HG02981 (cell line): Measurements from ENCODE around the gene MRPL58.
A peak's percentile ranks its signal among the peaks of the same experiment; 100 is the strongest.

ENCODE experiments used
- ATAC-seq: cut with Tn5 transposase; IDR thresholded peaks from one replicate; pipeline ENCODE4 v1.9.1; 2021; ENCODE audit warnings: mild to moderate bottlenecking, moderate library complexity; ENCODE audit not compliant: unreplicated experiment

MRPL58 gene

DNA sequence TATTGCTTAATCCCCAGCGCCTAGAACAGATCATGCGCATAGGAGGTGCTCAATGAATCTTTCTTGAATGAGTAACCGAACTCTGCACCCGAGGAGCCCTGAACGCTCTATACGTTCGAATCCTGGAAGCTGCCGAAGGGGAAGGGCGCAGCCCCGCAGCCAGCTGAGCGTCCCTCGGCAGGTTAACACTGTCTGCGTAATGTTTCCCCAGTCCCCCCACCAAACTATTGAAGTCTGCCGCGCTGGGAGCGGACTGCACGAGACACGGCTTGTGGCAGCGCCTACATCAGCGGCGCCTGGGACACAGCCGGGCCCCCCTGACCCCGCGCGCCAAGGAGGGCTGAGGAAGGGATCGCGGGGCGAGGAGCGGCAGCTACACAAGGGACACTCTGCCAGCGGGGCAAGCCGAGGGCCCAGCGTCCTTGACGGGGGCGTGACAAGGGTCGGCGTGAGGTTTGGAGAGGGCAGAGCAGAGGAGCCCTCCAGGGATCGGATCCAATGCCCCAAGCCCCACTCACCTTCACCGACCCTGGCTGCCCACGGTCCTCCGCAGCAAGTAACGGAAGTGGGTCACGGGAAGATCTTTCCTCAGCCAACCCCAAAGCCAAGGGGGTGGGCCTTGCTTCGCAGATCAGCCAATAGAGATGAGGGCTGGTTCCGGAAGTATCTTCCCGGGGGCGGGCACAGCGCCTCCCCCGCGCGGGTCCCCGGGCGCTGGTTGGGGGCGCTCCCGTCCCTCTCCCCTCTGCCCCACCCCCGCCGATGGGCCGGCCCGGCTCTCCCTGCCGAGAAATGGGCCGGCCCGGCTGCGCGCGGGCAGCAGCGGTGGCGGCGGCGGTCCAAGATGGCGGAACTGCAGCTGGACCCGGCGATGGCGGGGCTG is 34.2 kb downstream of the MRPL58 start, which contains the start of the genes ATP5PD and KCTD2:
ATP5PD (minus strand) TSS at position 563 of the 883 bp plus-strand sequence. CDS start 4,319 bp downstream, outside the sequence.
KCTD2 (plus strand) TSS at position 819 of the 883 bp plus-strand sequence; CDS start at position 845, 26 bp downstream.
- ATAC-seq = peak; percentile 96

DNA sequence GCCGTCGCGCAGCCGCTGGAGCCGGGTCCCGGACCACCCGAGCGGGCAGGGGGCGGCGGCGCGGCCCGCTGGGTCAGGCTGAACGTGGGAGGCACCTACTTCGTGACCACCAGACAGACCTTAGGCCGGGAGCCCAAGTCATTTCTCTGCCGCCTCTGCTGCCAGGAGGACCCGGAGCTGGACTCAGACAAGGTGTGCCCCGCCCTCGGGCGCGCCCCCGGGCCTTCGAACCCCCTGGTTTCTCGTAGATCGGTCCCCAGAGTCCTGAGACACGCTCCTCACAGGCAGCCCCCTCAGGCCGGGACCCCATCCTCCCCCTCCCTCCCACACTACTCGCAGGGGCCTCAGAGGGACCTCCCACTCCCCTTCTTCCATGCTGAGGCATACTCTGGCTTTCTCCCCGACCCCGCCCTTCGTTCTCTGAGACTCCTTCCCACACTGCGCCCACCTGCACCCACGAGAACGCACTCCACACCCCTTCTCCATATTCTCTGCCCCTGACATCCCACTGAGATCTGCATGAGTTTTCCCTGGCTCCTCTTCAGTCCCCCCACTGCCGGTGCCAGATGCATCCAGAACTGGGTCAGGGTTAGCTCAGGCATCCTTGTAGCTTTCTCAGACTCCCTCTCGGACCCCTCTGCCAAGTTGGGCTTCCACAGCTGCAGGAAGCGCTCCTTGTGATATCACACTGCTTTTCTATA is 35.1 kb downstream of the MRPL58 start:
- peak; percentile 5 for ATAC-seq

DNA sequence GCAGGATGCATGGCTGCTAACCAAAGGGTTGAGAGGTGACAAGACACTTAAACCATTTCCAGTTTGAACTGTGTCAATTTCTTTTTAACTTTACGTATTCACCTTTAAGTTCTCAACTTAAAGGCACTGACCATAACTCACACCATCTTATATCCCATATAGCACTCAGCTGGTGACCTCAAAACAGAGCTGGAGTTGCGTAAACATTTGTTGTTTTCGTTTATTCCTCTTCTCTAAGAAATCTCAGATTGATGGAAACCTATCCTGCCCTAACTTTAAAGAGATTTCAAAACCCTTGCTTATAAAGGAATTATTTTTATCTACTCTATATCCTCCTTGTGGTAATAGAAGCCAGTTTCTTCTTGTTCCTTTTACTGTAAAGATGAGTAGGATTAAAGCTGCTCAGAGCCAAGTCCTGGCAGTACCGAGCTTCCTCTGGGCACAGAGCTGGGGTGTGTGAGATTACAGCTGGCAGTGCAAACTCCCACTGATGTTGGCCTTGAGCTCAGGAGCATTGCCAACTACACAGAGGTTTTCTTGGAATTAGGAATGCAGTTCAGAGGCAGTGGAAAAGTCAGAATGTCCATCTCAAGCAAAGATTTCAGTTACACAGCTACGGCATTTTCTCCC is 35.9 kb downstream of the MRPL58 start:
- ATAC-seq = no peak

DNA sequence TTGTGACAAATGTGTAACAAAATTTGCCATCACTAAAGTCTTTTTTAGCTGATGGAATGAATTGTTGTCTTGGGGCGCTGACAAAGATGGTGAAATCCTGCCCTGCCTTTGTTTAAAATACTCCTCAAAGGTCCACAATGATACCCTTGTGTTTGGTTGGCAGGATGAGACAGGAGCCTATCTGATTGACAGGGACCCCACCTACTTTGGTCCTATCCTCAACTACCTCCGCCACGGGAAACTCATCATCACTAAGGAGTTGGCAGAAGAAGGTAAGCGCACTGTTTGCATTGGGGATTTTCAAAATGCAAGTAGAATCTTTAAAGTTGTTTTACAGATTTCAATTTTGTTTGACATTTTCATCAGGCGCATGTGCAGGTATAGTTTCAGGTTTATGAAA is 36.6 kb downstream of the MRPL58 start:
- no peak for ATAC-seq

DNA sequence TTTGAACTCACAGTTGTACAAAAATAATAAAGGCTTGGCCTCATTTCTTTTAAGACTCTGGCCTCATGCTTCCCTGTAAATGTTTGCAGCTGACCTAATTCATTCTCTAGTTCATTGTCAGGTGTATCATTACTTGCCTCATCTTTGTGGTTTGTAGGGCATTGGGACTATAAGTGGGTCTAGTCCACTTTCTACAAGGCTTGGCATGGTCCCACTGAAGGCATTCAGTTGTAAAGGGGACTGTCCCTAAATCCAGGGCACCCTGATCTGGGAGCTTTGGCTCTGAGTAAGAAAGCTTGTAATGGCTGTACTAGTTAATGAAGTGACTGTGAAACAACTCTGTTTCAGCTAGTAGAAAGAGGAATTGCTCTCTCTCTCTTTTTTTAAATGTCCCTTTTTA is 37.2 kb downstream of the MRPL58 start:
- no peak for ATAC-seq

DNA sequence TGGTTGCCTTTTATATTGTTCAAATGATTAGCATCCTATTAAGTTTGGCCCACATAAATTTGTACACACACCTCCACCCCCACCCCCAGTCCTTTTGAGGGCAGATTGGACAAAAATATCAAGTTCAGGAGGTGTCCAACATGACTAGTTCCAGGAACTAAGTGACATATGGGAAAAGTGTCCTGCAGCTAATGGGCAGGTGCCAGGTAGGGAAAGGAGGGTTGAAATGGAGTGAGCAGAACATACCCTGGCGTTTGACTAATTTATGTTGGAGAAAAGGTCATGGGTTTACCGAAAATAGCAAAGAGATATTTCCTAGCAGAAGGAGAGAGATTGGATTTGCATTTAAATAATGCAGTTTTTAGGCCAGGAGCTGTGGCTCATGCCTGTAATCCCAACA is 39.5 kb downstream of the MRPL58 start:
- no peak for ATAC-seq

DNA sequence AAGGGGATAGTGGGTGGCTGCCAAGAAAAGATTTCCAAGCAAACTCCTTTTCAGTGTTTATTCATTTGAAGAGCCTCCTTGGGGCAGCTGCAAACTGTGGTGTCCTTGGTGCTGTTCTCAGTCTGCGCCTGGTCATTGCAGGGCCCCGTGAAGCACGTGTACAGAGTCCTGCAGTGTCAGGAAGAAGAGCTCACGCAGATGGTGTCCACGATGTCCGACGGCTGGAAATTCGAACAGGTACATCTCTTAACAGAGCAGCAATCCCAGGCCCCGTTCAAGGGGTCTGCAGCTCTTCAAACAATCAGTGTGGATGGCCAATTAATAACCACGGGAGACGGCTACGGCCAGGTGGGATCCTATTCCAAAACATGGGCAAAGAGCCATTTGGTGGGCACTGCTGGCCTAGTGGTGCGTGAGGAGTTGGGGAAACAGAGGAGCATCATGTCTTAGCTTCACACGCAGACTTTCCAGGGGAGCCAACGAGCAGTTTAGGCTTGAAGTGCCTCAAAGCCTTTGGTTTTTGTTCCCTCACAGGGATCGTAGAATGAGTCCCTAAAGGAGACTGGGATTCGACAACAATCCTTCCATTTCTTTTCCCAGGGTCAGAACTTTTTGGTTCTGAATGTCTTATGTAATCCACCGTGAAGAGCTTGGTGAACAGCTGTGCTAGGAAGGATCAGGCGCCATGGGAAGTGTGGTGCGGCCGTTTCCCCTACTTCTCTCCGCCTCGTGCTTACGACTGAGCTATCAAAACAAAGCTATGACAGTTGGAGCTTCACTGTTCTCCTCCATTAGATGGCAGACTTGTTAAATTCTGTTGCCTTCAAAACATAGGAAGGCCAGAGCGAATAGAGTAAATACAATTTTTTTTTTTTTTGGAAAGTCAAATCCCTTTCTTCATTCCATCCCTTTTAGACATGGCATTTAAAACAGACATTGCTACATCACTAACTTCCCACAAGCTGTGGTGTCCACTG is 47.2 kb downstream of the MRPL58 start:
- ATAC-seq = no peak

DNA sequence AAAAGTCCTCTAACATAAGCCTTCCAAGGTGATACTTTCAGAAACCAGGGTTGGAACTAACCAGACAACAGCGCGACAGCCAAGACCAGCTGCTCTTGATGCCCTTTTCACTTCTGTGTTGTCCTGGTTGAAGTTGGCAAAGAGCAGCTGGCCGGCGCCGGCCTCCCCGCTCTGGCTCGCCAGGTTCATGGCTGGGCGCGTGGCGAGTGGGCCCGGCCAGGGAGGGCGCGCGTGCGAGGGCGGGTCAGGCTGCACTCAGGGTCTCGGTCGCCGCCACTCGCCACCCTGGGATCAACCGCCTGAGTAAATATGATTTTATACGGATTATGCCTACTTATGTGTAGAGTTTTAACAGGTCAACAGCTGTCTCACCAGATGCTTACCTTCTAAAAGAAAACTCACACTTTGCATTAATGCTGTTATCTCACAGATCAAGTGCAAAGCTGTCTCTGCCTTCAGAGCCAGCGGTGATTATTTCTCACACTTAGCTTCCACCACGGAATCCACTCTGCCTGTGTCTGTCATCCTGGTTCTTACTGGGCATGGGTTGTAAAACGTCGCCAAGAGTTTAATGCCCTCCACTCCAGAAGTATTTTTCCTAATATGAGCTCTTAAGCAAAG is 48.1 kb downstream of the MRPL58 start:
- no peak for ATAC-seq

DNA sequence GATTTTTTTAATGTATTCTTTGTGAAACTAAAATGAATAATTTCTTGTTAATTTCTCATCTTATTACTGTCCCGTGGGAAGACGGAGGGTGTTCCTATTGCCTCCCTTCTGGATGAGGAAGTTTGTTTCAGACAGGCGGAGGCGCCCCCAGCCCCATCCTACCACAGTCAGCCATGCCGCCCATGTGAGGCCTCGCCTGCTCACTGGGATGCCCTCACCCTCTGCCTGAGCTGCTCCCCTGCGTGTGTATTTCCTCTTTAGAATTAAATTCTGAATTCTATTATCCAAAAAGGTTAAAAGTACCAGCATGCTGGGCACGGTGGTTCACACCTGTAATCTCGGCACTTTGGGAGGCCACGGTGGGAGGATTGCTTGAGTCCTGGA is 48.6 kb downstream of the MRPL58 start:
- ATAC-seq = no peak

DNA sequence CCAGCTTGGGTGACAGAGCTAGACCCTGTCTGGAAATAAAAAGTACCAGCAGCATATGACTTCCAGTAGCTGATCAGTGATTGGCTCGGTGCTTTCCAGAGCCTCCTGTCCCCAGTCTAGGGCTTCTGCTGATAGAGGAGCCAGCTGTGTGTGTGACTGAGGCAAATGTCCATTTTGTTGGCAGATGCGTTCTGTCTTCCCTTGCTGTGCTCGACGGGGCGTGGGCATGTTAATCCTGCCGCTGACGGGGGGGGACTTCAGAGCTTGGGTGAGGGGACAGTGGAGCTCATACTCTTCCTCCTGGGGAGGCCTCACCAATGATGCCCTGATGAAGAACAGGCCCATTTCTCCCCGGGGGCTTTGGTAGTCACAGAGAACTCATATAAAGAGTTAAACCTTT is 49.1 kb downstream of the MRPL58 start:
- no peak for ATAC-seq

DNA sequence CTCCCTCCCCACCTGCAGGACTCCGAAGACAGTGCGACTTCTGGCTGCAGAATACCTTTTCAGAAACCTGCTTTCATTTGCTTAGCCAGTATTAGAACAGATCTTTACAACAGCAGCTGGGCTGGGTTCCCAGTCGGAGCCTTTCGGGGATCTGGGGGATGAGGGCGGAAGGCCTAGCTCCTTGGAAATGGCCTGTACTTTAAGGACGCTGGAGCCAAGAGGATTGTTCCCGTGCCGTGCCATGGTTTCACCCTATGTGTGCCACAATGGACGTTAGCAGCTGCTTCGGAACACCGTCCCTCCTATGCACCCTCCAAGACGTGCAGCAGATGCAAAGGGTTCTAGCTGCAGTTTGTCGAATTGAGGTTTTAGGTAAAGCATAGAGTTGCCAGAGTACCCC is 50.7 kb downstream of the MRPL58 start:
- ATAC-seq = no peak

DNA sequence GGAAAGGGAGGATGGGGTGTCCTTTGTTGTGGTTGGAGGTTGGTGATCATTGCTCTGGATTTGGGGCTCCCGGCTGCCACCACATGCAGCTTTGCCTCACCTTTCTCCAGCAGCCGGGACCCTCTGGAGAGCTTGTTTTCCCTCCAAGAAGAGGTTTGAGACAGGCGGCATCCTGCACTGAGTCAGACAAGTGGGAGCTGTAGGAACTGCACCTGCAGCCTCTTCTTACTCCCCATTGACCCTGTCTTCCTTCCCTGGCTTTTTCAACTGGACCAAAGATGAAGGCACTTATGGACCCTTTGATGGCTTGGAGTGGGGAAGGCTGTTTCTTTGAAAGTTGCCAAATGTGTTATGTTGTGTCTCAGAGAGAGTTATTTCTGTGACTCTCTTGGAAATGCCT is 51.2 kb downstream of the MRPL58 start:
- no peak for ATAC-seq

DNA sequence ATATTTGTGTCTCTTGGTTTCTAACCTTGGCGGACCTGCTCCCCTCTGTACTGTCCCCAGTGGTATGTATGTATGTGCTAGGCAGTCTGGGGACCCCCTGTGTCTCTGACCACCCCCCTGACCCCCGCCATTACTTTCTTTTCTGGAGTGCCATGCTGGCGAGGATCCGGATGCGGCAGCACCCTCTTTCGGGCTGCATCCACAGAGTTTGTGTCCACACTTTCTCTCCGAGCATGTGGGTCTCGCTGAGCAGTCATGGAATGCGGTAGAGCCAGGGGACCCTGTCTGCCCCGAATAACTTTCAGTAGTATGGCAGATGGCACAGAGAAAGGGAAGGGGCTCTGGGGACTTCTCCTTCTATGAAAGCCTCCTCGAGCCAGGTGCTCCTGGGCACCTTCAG is 51.6 kb downstream of the MRPL58 start:
- ATAC-seq = no peak

DNA sequence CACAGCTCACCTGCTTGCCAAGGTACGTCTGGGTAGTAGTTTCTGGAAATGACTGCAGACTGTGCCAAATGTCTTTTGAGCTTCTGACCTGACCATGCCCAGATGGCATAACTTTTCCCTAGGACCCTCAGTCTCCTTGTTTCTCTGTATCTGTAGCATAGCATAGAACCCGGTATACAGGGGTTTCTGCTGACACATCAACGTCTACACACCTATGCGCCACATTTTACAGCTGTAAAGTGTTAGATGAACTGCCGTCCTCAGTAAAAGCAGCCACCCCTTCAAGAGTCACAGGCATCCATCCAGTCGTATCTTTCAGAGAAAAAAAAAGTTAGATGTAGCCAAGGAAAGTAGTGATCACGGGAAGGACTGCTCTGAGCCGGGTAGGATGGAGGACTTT is 52.0 kb downstream of the MRPL58 start:
- ATAC-seq = no peak

DNA sequence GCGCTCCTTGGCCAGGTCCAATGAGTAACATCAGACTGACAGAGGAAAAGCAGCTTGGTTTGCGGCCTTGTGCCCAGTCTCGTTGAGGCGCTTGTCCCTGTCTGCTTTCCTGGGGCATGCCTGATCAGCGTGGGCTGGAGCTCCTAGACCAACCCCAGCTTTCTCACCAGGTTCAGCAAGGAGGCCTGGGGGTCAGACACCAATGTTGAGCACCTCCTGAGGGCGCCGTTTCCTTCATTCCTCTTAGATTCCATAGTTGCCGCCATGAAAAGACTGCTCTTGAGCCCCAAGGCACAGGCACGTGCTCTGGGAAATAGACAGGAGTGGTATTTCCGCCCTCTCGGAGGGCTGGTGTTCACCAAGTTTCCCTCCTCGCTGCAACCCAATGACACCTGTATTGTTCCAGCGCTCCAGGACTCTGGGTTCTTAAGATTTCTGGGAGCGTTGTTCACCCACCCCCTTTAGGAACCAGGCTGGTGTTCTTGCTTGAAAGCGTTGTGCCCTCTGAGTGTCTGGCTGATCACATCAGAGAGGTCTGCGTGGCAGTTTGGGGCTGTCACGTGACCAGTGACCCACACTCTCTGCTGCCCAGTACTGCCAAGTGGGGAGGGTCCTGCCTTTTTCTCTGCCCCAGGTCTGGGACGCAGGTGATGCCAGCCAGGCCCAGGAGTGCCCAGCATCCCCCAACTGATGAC is 52.5 kb downstream of the MRPL58 start:
- no peak for ATAC-seq

DNA sequence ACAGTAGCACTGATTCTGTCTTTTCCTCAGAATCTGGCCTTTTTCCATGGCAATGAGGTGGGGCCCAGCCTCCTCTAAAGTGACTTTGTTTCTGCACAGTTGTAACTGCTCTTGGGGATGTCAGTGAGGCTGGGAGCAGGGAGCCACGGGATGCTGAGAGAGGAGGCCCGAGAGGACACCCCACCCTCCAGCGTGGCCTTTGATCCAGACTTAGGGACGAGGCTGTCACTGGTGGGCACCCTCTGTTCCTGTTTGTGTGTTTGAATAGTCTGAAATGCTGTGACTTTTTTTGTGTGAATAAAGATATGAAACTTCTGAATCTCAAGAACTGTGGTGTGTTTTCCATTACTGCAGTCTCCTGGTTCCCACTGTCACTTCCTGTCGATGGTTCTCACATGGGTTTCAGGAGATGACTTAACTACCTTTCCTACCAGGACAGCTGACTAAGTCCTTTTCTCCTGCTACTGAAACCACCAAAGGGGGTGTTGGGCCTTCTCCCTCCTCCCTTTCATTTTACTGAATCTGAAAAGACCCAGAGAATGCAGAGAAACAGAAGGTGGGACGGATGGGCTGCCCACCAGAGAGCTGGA is 53.2 kb downstream of the MRPL58 start:
- no peak for ATAC-seq

DNA sequence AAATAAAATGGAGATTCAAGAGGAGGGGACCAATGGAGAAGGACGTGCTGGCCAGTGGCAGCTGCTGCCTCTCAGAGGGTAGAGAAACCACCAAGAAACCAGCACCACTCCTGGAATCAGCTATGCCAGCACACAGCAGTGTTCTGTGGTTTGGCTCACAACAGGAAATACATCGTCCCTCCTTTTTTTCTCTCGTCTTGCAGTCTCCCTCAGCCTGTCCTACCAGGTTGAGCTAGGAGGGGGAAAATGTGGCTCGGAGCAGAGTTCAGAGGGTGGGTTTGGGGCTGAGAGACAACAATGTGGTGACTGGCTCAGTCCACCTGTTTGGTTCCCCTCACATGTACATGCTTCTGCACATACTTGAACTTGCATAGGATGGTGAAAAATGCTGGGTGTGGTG is 55.4 kb downstream of the MRPL58 start:
- ATAC-seq = no peak

DNA sequence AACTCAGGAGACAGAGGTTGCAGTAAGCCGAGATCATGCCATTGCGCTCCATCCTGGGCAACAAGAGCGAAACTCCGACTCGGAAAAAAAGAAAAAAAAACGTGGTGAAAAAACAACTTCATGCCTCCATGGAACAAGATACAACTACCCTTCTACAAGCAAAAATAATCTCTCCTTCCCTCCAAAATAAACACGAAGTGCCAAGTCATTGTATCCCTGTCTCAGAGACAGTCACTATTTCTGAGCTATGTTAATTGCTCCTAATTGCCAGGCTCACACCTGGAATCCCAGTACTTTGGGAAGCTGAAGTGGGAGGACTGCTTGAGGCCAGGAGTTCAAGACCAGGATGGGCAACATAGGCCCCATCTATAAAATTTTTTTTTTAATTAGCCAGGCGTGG is 56.3 kb downstream of the MRPL58 start:
- ATAC-seq = no peak

DNA sequence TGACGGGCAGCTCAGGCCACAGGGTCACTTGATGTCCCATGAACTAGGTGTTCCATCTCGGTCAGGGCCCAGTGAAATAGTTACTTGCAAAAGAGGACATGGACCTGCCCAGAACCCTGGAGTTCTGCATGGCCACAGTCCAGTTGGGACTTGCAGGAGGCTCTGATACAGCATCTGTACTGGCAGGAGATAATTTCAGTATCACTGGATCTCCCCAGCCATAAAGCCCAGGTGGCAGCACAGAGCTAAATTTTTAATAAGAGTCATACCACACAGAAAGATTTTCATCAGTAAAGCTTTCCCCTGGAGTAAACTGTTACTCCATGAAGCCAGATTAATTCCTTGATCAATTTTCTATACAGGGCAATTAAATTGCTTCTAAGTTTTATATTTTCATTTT is 57.3 kb downstream of the MRPL58 start:
- ATAC-seq = no peak
